NCI-H1417 (cell line): ENCODE results near the gene RBFOX2.
"Not testable (repeated sequence)": the region's sequence is repeated elsewhere in the genome, so short reads cannot be mapped to it uniquely, and the experiment has no call there.

Experiments used
- DNase-seq, 3 experiments: peaks; one replicate each; lab custom pipeline; 2025; lab: John Stamatoyannopoulos, UW

The RBFOX2 gene

DNA sequence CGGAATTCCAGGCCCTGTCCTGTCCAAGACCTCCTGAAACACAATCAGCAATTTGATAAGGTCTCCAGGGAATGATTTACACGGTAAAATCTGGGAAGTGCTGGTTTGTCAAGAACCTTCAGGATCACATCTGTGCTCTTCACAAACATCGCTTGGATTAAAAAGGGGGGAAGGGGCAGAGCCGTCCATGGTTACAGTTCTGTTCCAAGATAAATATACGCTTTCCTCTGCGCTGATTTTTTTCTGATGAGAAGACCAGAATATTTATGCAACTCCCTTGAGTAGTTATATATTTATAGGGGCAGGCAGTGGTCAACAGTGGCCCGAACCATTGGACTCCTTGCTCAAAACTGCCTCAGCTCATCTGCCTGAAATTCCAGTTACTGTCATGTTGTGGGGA, 320.2 kb downstream of the RBFOX2 start:
- no peak for DNase-seq

DNA sequence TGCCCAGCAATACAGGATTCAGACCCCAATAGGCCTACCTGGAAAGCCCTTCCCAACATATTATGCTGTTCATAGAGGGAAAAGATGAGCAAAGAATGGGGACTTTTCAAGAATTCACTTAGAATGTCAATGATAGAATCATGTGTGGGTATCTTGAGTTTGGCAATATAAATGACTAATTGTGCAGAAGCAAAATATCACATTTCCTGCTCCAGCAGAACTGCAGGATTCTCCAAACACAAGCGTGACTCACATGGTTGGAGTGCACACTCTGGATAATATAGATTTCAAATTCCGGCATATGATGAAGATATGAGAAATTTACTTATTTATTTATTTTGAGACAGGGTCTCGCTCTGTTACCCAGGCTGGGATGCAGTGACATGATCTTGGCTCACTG, 323.5 kb downstream of the RBFOX2 start:
- DNase-seq, result no peak

- no peak for DNase-seq
Measured at GRCh38 chr22:35703861-35704584, 324.6 kb downstream of the RBFOX2 start.

DNA sequence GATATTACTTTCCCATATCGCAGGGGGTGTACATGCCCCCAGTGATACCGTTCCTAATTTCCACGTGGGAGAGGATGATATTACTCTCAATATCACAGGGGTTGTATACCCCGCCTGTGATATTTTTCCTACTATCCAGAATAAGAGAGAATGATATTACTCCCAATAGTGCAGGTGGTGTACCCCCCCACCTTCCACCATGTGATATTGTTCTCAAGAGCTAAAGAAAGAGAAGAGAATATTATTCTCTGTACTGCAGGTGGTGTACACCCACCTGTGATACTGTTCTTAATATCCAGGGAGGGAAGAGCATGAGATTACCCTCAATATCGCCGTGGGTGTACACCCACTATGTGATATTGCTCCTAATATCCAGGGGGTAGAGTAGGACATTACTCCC, 328.8 kb downstream of the RBFOX2 start:
- not testable (repeated sequence) for DNase-seq

- DNase-seq, result no peak
Measured at GRCh38 chr22:35697142-35697541, 331.5 kb downstream of the RBFOX2 start.

- DNase-seq, result no peak
Measured at GRCh38 chr22:35695202-35695601, 333.4 kb downstream of the RBFOX2 start.

DNA sequence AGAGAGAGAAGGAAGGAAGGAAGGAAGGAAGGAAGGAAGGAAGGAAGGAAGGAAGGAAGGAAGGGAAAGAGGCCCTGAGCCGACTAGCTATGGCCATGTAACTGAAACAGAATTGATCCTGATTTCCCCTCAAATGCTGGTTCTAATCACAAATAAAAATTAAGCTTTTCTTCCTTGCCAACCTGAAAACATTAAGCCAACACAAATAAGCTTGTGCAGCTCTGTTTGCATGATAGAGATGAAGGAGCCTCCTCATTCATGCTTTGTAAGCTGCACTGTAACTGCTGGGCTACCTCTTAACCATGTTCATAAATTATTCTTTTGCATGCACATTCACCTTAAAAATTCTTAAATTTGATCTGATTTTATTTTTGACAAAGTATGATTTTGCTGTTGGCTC, 338.6 kb downstream of the RBFOX2 start:
- DNase-seq, result no peak

- DNase-seq, result no peak
Measured at GRCh38 chr22:35688913-35689675, 339.5 kb downstream of the RBFOX2 start.
